OCI-LY1 (cell line): ENCODE data around the gene DOCK2.

Source experiments
- CTCF ChIP-seq: fragments of 200-600 bp; sonication (generic), shearing (Covaris generic); IDR thresholded peaks from 2 replicates; pipeline ENCODE4 v1.5.1; 2017; ENCODE audit warnings: mild to moderate bottlenecking, antibody characterized with exemption, low read length, moderate library complexity, mixed read lengths
- EZH2 ChIP-seq: fragments of 200-600 bp; sonication (generic), shearing (Covaris generic); IDR thresholded peaks from 2 replicates; pipeline ENCODE4 v1.8.0; 2017; ENCODE audit warnings: borderline replicate concordance, mixed run types, mild to moderate bottlenecking, antibody characterized with exemption, low read length, moderate library complexity, mixed read lengths

- no peak for TF ChIP-seq CTCF
- TF ChIP-seq EZH2, result no peak
Observed at GRCh38 chr5:169610606-169611005, 26.5 kb upstream of the DOCK2 start.
